IMR-90 (cell line): ENCODE measurements around the gene XPA. TPM values are rescaled to one million over a fixed set of nuclear protein-coding genes. Genes with fewer than 3 reads are reported as not detected.

Experiments used
- ATAC-seq: fragments of 200-7000 bp; cut with Tn5 transposase; 2 replicates; pipeline ENCODE4 v1.9.1; 2020; ENCODE audit warnings: low read depth, mild to moderate bottlenecking, moderate library complexity
- BruUV-seq: library from RNA; stranded (reverse); fragments of 400-500 nt; replicated peaks from 2 replicates; lab custom pipeline; 2021; lab: Mats Ljungman, UMichigan
- CTCF ChIA-PET: fragments of 300-600 bp; formaldehyde crosslinking; extraction: SDS; loops from one replicate; lab custom pipeline; 2021; ENCODE audit warnings: antibody characterized with exemption; lab: Yijun Ruan, JAX
- POLR2A ChIA-PET: fragments of 300-600 bp; sonication (Branson Sonifier 250); formaldehyde crosslinking; loops from one replicate; lab custom pipeline; 2022; ENCODE audit warnings: antibody characterized with exemption; ENCODE audit not compliant: unreplicated experiment; lab: Charles Lee
- DNase-seq: peaks from one replicate; pipeline ENCODE4 v3.0.0; 2013
- H2AFZ ChIP-seq: replicated peaks from 2 replicates; pipeline ENCODE3; 2013; ENCODE audit warnings: low read length, mild to moderate bottlenecking; ENCODE audit not compliant: poor library complexity
- H2AK5ac ChIP-seq: 2 replicates; pipeline ENCODE4 v1.6.1; 2013; ENCODE audit warnings: low read depth, low read length, inconsistent platforms
- H2AK9ac ChIP-seq: replicated peaks from 2 replicates; pipeline ENCODE3; 2013; ENCODE audit warnings: mild to moderate bottlenecking, low read depth, low read length, moderate library complexity; ENCODE audit not compliant: poor library complexity
- H2BK120ac ChIP-seq: 2 replicates; pipeline ENCODE4 v1.6.1; 2013; ENCODE audit warnings: low read depth, low read length, inconsistent platforms
- H2BK15ac ChIP-seq: 3 replicates; pipeline ENCODE4 v1.6.1; 2013; ENCODE audit warnings: low read depth, low read length, inconsistent platforms
- H2BK20ac ChIP-seq: 2 replicates; pipeline ENCODE4 v1.6.1; 2013; ENCODE audit warnings: low read depth, mild to moderate bottlenecking, inconsistent platforms, low read length, moderate library complexity
- H2BK5ac ChIP-seq: 2 replicates; pipeline ENCODE4 v1.6.1; 2013; ENCODE audit warnings: mild to moderate bottlenecking, low read depth, low read length, inconsistent platforms; ENCODE audit not compliant: poor library complexity, severe bottlenecking
- H3K14ac ChIP-seq: replicated peaks from 2 replicates; pipeline ENCODE4 v1.6.1; 2013; ENCODE audit warnings: low read depth, low read length, inconsistent platforms
- H3K18ac ChIP-seq: 2 replicates; pipeline ENCODE4 v1.6.1; 2013; ENCODE audit warnings: low read depth, low read length, control low read depth
- H3K23ac ChIP-seq: 2 replicates; pipeline ENCODE4 v1.6.1; 2013; ENCODE audit warnings: low read depth, low read length, inconsistent platforms
- H3K27ac ChIP-seq: 2 replicates; pipeline ENCODE4 v1.5.1; 2013; ENCODE audit warnings: mild to moderate bottlenecking, control low read depth, low read length; ENCODE audit not compliant: insufficient read depth
- H3K27me3 ChIP-seq: 2 replicates; pipeline ENCODE4 v1.6.1; 2013; ENCODE audit warnings: low read length; ENCODE audit not compliant: control insufficient read depth, insufficient read depth
- H3K36me3 ChIP-seq: 2 replicates; pipeline ENCODE4 v1.6.1; 2013; ENCODE audit warnings: low read length, mixed read lengths; ENCODE audit not compliant: control insufficient read depth, insufficient read depth
- H3K4ac ChIP-seq: 2 replicates; pipeline ENCODE4 v1.6.1; 2013; ENCODE audit warnings: low read depth, low read length, inconsistent platforms
- H3K4me1 ChIP-seq: 2 replicates; pipeline ENCODE4 v1.6.1; 2013; ENCODE audit warnings: low read length, mixed read lengths; ENCODE audit not compliant: control insufficient read depth, insufficient read depth
- H3K4me2 ChIP-seq: 2 replicates; pipeline ENCODE4 v1.6.1; 2013; ENCODE audit warnings: low read depth, mild to moderate bottlenecking, control low read depth, low read length, moderate library complexity
- H3K4me3 ChIP-seq: 2 replicates; pipeline ENCODE4 v1.5.1; 2013; ENCODE audit warnings: low read depth, mild to moderate bottlenecking, control low read depth, low read length, moderate library complexity; ENCODE audit not compliant: insufficient read depth
- H3K56ac ChIP-seq: 2 replicates; pipeline ENCODE4 v1.6.1; 2013; ENCODE audit warnings: low read length, inconsistent platforms; ENCODE audit not compliant: insufficient read depth; ENCODE audit errors: extremely low read depth
- H3K79me1 ChIP-seq, 2 experiments: 2 replicates each; pipeline ENCODE4 v1.6.1; 2013; ENCODE audit warnings: low read length in 2 of 2, inconsistent platforms in 1 of 2, low read depth in 1 of 2
- H3K9ac ChIP-seq: 2 replicates; pipeline ENCODE4 v1.6.1; 2013; ENCODE audit warnings: low read depth, low read length, control low read depth
- H3K9me1 ChIP-seq: 2 replicates; pipeline ENCODE4 v1.6.1; 2013; ENCODE audit warnings: low read length, inconsistent platforms; ENCODE audit not compliant: insufficient read depth
- H3K9me3 ChIP-seq: 2 replicates; pipeline ENCODE4 v1.6.1; 2013; ENCODE audit warnings: low read length; ENCODE audit not compliant: control insufficient read depth, insufficient read depth
- H4K20me1 ChIP-seq: 2 replicates; pipeline ENCODE4 v1.6.1; 2013; ENCODE audit warnings: low read length, inconsistent platforms; ENCODE audit not compliant: insufficient read depth
- H4K5ac ChIP-seq: 2 replicates; pipeline ENCODE4 v1.6.1; 2013; ENCODE audit warnings: mild to moderate bottlenecking, low read depth, low read length, control low read depth
- H4K8ac ChIP-seq, 2 experiments: 2 replicates each; pipeline ENCODE4 v1.6.1; 2013; ENCODE audit warnings: low read depth in 2 of 2, low read length in 2 of 2, control low read depth in 1 of 2, inconsistent platforms in 1 of 2
- H4K91ac ChIP-seq: 2 replicates; pipeline ENCODE4 v1.6.1; 2013; ENCODE audit warnings: low read depth, low read length, inconsistent platforms; ENCODE audit not compliant: insufficient read depth
- BHLHE40 ChIP-seq: fragments of 150-350 bp; IDR thresholded peaks from 2 replicates; pipeline ENCODE4 v1.6.1; 2016; ENCODE audit warnings: mild to moderate bottlenecking, low read depth, low read length
- CEBPB ChIP-seq: IDR thresholded peaks from 2 replicates; pipeline ENCODE4 v1.6.1; 2012; ENCODE audit warnings: low read depth, low read length, improper control_type of control experiment
- CHD1 ChIP-seq: IDR thresholded peaks from 2 replicates; pipeline ENCODE4 v1.6.1; 2012; ENCODE audit warnings: low read depth, low read length, improper control_type of control experiment
- CTCF ChIP-seq: conservative IDR thresholded peaks from 2 replicates; pipeline ENCODE4 v1.5.1; 2012; ENCODE audit warnings: mild to moderate bottlenecking, low read depth, low read length, improper control_type of control experiment
- ELK1 ChIP-seq: fragments of 150-350 bp; IDR thresholded peaks from 2 replicates; pipeline ENCODE4 v1.6.1; 2016; ENCODE audit warnings: low read depth, mild to moderate bottlenecking, low read length, moderate library complexity, borderline replicate concordance
- FOS ChIP-seq: fragments of 150-350 bp; IDR thresholded peaks from 2 replicates; pipeline ENCODE4 v1.6.1; 2016; ENCODE audit warnings: low read depth, low read length
- MAFK ChIP-seq: IDR thresholded peaks from 2 replicates; pipeline ENCODE4 v1.6.1; 2012; ENCODE audit warnings: low read depth, low read length, improper control_type of control experiment
- MAZ ChIP-seq: IDR thresholded peaks from 2 replicates; pipeline ENCODE4 v1.6.1; 2012; ENCODE audit warnings: low read depth, mild to moderate bottlenecking, low read length, improper control_type of control experiment, moderate library complexity, borderline replicate concordance
- MXI1 ChIP-seq: IDR thresholded peaks from 2 replicates; pipeline ENCODE4 v1.6.1; 2012; ENCODE audit warnings: low read depth, mild to moderate bottlenecking, low read length, moderate library complexity, borderline replicate concordance
- NFE2L2 ChIP-seq: fragments of 150-350 bp; IDR thresholded peaks from 2 replicates; pipeline ENCODE4 v1.6.1; 2016; ENCODE audit warnings: low read depth, mild to moderate bottlenecking, low read length
- RAD21 ChIP-seq: IDR thresholded peaks from 2 replicates; pipeline ENCODE4 v1.6.1; 2012; ENCODE audit warnings: low read length, improper control_type of control experiment
- RCOR1 ChIP-seq: IDR thresholded peaks from 2 replicates; pipeline ENCODE4 v1.6.1; 2012; ENCODE audit warnings: mild to moderate bottlenecking, low read length, improper control_type of control experiment; ENCODE audit not compliant: insufficient replicate concordance
- RFX5 ChIP-seq: IDR thresholded peaks from 2 replicates; pipeline ENCODE4 v1.8.0; 2012; ENCODE audit warnings: low read depth, mild to moderate bottlenecking, low read length, moderate library complexity
- SMC3 ChIP-seq: fragments of 150-350 bp; IDR thresholded peaks from 2 replicates; pipeline ENCODE4 v1.6.1; 2016; ENCODE audit warnings: low read depth, mild to moderate bottlenecking, antibody characterized with exemption, low read length, moderate library complexity
- USF2 ChIP-seq: fragments of 150-350 bp; IDR thresholded peaks from 2 replicates; pipeline ENCODE4 v1.6.1; 2017; ENCODE audit warnings: mild to moderate bottlenecking, antibody characterized with exemption, low read length, low read depth
- WGBS, 2 experiments: methylation state at CpG; one replicate each; pipeline versions ENCODE4 v1.1.5 to v1.1.7; 2013; ENCODE audit warnings: missing lambda C conversion rate in 2 of 2; ENCODE audit not compliant: insufficient read length in 1 of 2; ENCODE audit errors: extremely low coverage in 2 of 2; 5-methylcytosine and 5-hydroxymethylcytosine counted together
- dilution Hi-C: fragments of 300-500 bp; cut with HindIII; formaldehyde crosslinking; loops from one replicate; pipeline ENCODE4 v1.14.3; 2018; ENCODE audit warnings: low sequenced_read_pairs; ENCODE audit not compliant: unreplicated experiment
- in situ Hi-C: fragments of 300-500 bp; cut with MboI; formaldehyde crosslinking; loops from 3 replicates; pipeline ENCODE4 v1.14.3; 2019; ENCODE audit warnings: low sequenced_read_pairs, inconsistent platforms, mixed read lengths
- intact Hi-C: fragments of 100-400 bp; cut with micrococcal nuclease; formaldehyde crosslinking; loops from 2 replicates; pipeline ENCODE4 v1.10.0; 2022
- polyA plus RNA-seq, 3 experiments: library from polyadenylated mRNA; depleted of rRNA; stranded (reverse); fragments of >200 nt; gene quantifications; 2 replicates each; pipeline ENCODE4 v1.2.3, GENCODE V29; 2012; ENCODE audit warnings: low replicate concordance in 1 of 3
- total RNA-seq: library from RNA; depleted of rRNA; stranded (reverse); fragments of >200 nt; gene quantifications from 2 replicates; pipeline ENCODE4 v1.2.3, GENCODE V29; 2012

The XPA gene
- total and polyA plus RNA-seq, 2 of the 4 experiments (the other 2 are of a cell fraction): 1.4 to 2.2 TPM

- no peaks in the 10 kb centered on the region for H3K9me3 ChIP-seq
- no peak overlapping the region for H4K5ac ChIP-seq
- H3K9me1 ChIP-seq: no peaks in the 10 kb centered on the region
- no peak overlapping the region for H2BK20ac ChIP-seq
- peaks cover 48% of the 10 kb centered on the region for H3K36me3 ChIP-seq
- H3K18ac ChIP-seq: no peak overlapping the region
- no peak overlapping the region for H3K23ac ChIP-seq
- peaks cover 0 to 4% of the 10 kb centered on the region in 2 experiments; a peak in 1 of 4 replicates for H3K79me1 ChIP-seq
- H3K14ac ChIP-seq: no peak overlapping the region
- H3K56ac ChIP-seq: no peak overlapping the region
- no peak overlapping the region for H2BK120ac ChIP-seq
- no peak overlapping the region for H2BK15ac ChIP-seq
- no peak overlapping the region for H3K4me2 ChIP-seq
- H3K27me3 ChIP-seq: no peaks in the 10 kb centered on the region
- no peak overlapping the region for H3K9ac ChIP-seq
- dilution Hi-C loops (no loop called here), in situ Hi-C loops (no loop called here), intact Hi-C loops (no loop called here)
- no peak overlapping the region for H2AFZ ChIP-seq
- WGBS, 2 experiments: no CpG with 5 or more reads among the region's 3 CpGs
- ChIA-PET POLR2A (no interaction called here), CTCF (interaction anchor here (0.7 kb wide), 1 partner anchor 1806 kb away, joined by 3 read pairs; no protein-coding TSS in a partner anchor)
- BruUV-seq: no TSS peak
- ATAC-seq (no peak), DNase-seq (no peak)
- H3K27ac ChIP-seq: no peak overlapping the region
- no peak overlapping the region for H3K4ac ChIP-seq
- H4K20me1 ChIP-seq: no peaks in the 10 kb centered on the region
- no peak overlapping the region for H2BK5ac ChIP-seq
- TF ChIP-seq MAZ (no peak), CEBPB (no peak), NFE2L2 (no peak), CTCF (no peak), USF2 (no peak), BHLHE40 (no peak), ELK1 (no peak), MAFK (no peak), CHD1 (no peak), RCOR1 (no peak), MXI1 (no peak), FOS (no peak), RAD21 (no peak), RFX5 (no peak), SMC3 (no peak)
- H3K4me1 ChIP-seq: no peaks in the 10 kb centered on the region; the same call in 1 of the 2 replicates
- H4K91ac ChIP-seq: no peak overlapping the region
- no peak overlapping the region for H2AK9ac ChIP-seq
- no peak overlapping the region for H3K4me3 ChIP-seq
- no peak overlapping the region for H4K8ac ChIP-seq
- H2AK5ac ChIP-seq: no peak overlapping the region
These were observed 31.4 kb downstream of the XPA start for GRCh38 chr9:97665742-97666141.
